GM19397 (cell line): ENCODE results near the gene LCN2.
"Not testable (repeated sequence)": the region's sequence is repeated elsewhere in the genome, so short reads cannot be mapped to it uniquely, and the experiment has no call there.

ENCODE experiments used
- ATAC-seq: cut with Tn5 transposase; IDR thresholded peaks from one replicate; pipeline ENCODE4 v1.9.1; 2021; ENCODE audit warnings: mild to moderate bottlenecking, moderate library complexity; ENCODE audit not compliant: unreplicated experiment

The LCN2 gene

GRCh38 chr9:128127568-128127989 lies 21.7 kb upstream of the LCN2 start, which contains the start of gene PTGES2:
Gene PTGES2 (minus strand): TSS chr9:128127729. CDS start chr9:128127717, 12 bp downstream.
- peak; percentile 69 for ATAC-seq

GRCh38 chr9:128127990-128128835 lies 21.0 kb upstream of the LCN2 start:
- peak; percentile 68 for ATAC-seq

- ATAC-seq = no peak
Measured at GRCh38 chr9:128128836-128129590, 20.2 kb upstream of the LCN2 start.

- ATAC-seq = not testable (repeated sequence)
Measured at GRCh38 chr9:128129976-128130590, 19.2 kb upstream of the LCN2 start.

GRCh38 chr9:128130651-128131050 lies 18.6 kb upstream of the LCN2 start:
- ATAC-seq = not testable (repeated sequence)

- ATAC-seq = not testable (repeated sequence)
Measured at GRCh38 chr9:128131346-128131745, 17.9 kb upstream of the LCN2 start.

- not testable (repeated sequence) for ATAC-seq
Measured at GRCh38 chr9:128132139-128132538, 17.1 kb upstream of the LCN2 start.

GRCh38 chr9:128135561-128135960 lies 13.7 kb upstream of the LCN2 start:
- ATAC-seq = not testable (repeated sequence)

GRCh38 chr9:128136816-128137793 lies 12.1 kb upstream of the LCN2 start:
- no peak for ATAC-seq

GRCh38 chr9:128138001-128138400 lies 11.3 kb upstream of the LCN2 start:
- ATAC-seq = no peak

GRCh38 chr9:128139621-128140020 lies 9.6 kb upstream of the LCN2 start:
- no peak for ATAC-seq

GRCh38 chr9:128141604-128142003 lies 7.6 kb upstream of the LCN2 start:
- ATAC-seq = no peak

GRCh38 chr9:128142061-128142460 lies 7.2 kb upstream of the LCN2 start:
- no peak for ATAC-seq

GRCh38 chr9:128142596-128142995 lies 6.7 kb upstream of the LCN2 start:
- ATAC-seq = no peak

- no peak for ATAC-seq
Measured at GRCh38 chr9:128143525-128144238, 5.6 kb upstream of the LCN2 start.

- ATAC-seq = no peak
Measured at GRCh38 chr9:128144239-128145181, 4.7 kb upstream of the LCN2 start.

- ATAC-seq = no peak
Measured at GRCh38 chr9:128145536-128145935, 3.7 kb upstream of the LCN2 start.

- no peak for ATAC-seq
Measured at GRCh38 chr9:128145951-128146351, 3.3 kb upstream of the LCN2 start.
